GM19397 (cell line): ENCODE data around the gene LIN7A.

Source experiments
- ATAC-seq: cut with Tn5 transposase; IDR thresholded peaks from one replicate; pipeline ENCODE4 v1.9.1; 2021; ENCODE audit warnings: mild to moderate bottlenecking, moderate library complexity; ENCODE audit not compliant: unreplicated experiment

LIN7A gene, protein sequence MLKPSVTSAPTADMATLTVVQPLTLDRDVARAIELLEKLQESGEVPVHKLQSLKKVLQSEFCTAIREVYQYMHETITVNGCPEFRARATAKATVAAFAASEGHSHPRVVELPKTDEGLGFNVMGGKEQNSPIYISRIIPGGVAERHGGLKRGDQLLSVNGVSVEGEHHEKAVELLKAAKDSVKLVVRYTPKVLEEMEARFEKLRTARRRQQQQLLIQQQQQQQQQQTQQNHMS

DNA sequence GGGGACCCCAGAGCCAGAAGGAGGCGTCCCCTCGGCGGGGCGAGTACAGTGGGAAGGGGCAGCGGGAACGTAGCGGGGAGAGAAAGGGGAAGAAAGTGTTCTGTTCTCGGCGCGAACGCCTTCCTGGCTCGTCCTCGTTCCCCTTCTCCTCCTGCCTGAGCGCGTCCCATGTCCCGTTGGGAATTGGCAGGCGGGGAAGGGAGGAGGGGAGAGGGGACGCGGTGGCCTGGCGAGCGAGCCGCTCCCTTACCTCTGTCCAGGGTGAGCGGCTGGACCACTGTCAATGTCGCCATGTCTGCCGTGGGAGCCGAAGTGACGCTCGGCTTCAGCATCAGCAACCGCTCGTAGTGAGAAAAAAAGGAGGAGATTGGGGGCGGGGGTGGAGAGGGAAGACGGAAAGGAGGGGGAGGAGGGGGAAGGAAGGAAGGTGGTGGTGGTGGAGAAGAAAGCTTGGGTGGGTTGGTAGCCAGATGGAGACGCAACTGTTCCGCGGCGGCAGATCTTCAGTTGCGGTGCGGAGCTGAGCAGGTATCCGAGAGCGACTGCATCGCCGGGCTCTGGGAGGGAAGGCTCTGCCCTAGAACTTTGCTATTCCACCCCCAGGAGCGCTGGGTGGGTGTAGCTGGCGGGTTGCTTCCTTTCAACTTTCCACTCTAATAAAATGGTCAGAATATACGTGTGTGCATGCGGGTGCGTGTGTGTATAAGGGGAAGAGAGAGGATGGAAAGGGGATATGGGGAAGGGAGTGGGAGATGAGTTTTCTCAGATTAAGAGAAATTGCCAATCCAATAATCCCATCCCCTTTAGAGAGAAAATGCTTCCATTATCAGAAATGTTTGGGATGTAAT lies at the start of gene LIN7A:
TSS of gene LIN7A (minus strand) at position 544 of the 848 bp plus-strand sequence. CDS start at position 332, 212 bp downstream.
- ATAC-seq, result peak; percentile 16

DNA sequence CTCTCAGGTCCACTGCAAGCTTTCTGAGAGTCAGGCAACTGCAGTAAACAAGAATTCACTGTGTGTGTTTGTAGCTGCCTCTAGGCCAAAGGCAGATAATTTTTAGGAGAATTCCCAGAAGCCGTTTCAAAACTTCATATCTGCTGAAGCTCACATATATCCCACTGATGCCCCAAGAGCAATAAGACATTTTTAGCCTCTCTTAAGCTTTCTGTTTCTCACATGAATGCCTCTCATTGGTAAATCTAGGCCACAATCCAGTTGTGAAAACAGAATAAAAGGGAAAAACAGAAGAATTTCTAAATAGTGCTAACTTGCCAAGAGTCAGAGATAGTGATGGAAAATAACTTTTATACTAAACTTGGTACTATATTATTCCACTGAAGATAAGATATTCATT lies 48.5 kb upstream of the LIN7A start:
- ATAC-seq, result no peak

DNA sequence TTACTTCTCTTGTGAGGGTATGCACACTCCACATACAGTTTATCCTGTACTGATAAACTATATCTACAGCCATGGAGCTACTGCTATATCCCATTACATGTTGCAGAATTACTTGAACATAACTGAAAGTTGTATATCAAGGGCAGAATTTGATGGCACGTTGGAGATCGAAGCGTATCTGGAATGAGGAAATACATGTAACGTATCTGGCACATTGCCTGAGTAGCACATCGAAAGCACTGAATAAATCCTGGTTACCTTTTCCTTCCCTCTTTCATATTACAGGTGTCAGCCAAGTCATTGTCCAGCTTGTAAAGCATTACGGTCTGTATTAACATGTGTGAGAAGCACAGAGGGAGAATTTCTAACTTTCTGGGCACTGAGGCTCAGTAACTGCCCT lies 42.1 kb upstream of the LIN7A start:
- ATAC-seq, result no peak

DNA sequence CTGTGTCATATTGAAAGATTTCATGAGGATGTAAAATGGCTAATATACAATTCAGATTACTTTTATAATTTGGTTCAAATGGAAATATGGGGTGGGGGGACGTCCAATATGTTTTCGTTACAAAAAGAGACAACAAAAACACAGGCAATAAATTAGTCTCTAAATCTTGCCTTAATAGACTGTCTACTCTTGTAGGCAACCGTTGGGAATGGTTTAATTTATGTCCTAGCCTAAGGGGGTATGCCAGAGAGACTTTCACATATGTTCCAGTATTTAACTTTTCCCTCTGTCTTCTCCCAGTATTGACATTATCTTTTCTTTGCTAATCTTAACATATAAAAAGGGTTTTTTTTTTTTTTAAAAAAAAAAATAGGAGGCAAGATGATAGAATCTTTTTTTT lies 41.5 kb upstream of the LIN7A start:
- no peak for ATAC-seq

DNA sequence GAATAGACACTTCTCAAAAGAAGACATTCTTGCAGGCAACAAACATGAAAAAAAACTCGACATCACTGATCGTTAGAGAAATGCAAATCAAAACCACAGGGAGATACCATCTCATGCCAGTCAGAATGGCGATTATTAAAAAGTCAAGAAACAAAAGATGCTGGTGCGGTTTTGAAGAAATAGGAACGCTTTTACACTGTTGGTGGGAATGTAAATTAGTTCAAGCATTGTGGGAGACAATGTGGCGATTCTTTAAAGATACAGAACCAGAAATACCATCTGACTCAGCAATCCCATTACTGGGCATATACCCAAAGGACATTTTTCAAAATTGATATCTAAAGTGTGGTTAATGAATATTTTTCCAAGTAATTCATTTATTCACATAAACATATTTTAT lies 39.6 kb upstream of the LIN7A start:
- no peak for ATAC-seq

DNA sequence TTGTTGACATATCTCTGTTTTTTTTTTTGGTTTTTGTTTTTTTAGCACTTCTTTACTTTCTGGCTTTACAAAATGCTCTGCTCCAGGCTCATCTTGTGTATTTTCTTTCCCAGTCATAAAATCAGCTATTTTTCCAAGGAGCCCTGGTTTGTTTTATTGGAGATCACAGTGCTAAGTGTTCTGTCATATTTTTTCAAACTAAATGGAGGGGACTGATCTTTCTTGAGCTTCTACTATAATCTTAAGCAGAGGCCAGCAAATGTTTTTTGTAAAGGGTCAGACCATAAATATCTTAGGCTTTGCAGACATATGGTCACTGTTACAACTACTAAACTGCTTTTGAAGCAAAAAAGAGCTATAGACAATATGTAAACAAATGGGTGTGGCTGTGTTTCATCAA lies 30.6 kb upstream of the LIN7A start:
- ATAC-seq, result no peak

DNA sequence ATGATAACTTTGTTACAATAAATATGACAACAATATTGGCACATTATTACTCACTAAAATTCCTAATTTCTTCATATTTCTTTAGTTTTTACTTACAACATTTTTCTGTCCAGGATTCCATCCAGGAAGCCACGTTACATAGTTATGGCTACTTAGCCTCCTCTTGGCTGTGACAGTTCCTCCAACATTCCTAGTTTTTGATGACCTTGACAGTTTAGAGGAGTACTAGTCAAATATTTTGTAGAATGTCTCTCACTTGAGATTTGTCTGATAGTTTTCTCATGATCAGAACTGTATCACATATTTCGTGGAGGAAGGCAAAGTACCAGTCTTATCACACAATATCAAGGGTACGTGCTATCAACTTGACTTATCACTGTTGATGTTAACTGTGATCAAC lies 29.8 kb upstream of the LIN7A start:
- ATAC-seq, result no peak

DNA sequence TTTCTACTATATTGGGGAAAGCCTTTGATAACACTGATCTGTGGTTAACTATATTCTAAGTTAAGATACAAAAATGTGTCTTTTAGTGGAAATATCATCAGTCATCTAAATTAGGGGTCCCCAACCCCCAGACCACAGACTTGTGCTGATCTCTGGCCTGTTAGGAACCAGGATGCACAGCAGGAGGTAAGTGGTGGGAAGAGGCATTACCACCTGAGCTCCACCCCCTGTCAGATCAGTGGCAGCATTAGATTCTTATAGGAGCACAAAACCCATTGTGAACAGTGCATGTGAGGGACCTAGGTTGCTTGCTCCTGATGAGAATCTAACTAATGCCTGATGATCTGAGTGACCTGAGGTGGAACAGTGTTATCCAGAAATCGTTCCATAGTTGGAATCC lies 28.3 kb upstream of the LIN7A start:
- ATAC-seq, result no peak

DNA sequence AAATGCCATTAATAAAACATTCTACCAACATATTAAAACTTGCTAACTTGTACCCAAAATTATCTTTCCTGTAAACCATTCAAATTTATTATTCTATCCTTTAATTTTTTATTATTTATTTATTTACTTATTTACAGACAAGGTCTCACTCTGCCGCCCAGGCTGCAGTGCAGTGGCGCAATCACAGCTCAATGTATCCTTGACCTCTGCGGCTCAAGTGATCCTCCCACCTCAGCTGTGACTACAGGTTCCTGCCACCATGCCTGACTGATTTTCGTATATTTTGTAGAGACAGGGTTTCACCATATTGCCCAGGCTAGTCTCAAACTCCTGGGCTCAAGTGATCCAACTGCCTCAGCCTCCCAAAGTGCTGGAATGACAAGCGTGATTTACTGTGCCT lies 20.4 kb upstream of the LIN7A start:
- ATAC-seq, result no peak

DNA sequence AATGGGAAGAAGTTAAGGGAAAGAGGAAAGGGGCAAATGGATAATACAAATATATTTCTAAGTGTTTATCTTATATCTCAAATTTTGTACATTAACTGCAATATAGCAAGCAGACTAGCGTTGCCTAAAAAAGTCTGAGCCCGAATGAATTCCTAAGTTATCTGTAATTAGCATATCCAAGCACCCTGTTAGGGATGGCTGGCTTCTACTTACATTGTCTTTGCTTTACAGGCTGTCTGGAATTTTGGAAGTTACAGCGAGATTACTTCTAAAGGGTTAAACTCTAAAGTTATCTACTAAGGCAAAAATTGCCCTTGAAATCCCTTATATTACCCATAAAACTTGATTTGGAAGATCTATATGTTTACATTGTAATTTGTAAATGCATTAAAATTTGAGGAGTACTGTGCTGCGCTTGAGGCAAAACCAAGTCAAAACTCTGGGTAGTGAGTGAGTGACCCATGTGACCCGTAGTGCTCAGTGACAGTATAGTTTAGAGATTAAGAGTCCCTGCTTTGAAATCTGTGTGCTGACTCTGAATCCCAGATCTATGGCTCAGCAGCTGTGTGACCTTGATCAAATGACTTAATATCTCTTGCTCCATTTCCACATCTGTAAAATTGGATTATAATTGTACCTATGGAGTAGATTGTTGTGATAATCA lies 17.3 kb upstream of the LIN7A start:
- ATAC-seq, result no peak

DNA sequence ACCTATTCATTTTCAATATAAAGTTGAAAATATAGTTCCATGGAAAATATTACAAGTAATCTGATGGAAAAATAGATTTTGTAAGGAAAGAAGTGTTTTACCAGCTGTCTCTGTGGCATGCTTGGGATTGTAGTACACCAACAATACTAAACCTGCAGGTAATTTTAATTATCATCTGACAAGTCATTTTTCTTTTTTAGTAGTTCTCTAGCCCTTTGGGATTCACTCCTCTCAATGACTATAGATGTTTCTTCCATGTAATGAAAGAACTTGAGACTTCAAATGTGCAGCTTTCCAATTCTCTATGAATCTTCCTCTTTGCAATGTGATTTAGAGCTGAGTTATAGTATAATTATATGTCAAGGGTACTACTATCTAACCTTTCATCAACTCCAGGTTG lies 14.7 kb upstream of the LIN7A start:
- no peak for ATAC-seq

DNA sequence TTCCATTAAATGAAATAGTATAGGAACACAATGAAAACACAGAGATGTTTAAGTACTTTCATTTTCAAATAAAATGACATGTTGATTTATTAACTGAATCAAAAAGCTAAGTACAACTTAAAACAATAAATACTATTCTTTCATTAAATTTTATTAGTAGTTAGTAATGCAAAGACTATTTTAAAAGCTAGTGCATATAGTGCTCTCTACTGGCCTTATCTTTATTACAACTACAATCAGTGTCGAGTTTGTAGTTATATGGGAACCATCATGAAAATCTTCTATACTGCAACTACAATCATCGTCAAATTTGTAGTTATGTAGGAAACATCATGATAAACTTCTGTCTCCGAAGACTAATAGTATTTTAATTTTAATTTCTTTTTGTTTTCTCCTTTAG lies 8.9 kb upstream of the LIN7A start:
- ATAC-seq, result no peak

DNA sequence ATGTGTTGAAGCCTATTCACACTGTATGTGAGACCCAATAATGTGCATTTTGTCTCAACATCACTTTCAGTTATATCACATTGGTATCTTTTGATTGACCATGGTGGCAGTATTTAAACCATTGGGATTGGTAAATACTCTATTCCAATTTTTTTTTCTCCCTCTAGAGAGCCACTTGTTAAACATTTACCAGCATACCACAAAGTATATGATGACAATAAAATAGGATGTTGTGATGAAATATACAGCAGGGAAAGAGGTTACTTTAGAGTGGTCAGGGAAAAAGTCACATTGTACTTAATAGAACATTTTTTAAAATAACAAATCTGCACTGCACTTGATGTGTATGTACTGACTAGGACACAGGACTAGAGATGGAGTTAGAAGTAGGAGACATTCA lies 5.6 kb upstream of the LIN7A start:
- ATAC-seq, result no peak

DNA sequence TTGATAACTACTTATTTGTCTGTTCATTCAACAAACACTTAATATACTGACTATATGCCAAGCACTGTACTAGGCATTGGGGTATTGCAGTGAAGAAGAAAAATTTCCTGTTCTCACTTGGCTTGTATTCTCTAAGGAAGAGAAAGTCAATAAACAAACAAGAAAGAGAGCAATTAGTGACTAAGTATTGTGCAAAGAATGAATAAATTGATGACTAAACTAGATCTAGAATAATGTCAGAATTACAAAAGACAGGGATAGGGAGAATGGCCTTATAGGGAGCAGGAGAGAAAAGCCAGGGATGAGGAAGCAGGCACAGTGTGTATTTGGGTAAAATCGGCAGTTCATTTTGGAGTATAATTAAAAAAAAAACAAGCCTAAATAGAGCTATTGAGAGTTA lies 4.2 kb upstream of the LIN7A start:
- ATAC-seq, result no peak

DNA sequence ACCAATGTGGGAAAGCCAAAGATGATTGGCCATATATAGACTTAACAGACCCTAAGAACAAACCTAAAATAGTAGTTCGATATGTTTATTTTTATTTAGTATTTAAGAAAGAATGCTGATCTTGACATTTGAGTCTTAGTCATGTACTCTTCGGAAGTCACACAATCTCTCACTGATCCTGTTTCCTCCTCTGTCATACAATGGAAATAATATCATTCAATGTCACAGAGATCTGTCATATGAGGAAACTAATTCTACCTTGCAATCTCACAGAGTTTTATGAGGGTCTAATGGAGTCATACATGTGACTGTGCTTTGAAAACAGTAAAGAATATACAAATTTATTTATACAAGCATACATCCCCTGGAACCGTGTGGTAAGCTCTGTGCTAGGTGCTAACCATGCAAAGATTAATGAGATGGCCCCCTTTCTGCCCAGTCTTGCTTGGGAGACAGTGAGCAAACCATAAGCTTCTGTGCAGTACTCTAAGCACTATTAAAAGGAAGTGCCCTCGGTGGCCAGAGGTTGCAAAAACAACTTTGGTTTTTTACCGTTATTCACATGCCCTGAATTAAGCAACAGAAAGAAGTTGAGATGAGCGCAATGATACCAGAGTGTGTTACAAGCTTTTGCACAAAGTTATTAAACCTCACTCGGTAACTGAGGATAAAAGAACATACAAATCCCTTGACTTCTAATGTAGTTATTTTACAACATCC lies 1.7 kb upstream of the LIN7A start:
- peak; percentile 20 for ATAC-seq

DNA sequence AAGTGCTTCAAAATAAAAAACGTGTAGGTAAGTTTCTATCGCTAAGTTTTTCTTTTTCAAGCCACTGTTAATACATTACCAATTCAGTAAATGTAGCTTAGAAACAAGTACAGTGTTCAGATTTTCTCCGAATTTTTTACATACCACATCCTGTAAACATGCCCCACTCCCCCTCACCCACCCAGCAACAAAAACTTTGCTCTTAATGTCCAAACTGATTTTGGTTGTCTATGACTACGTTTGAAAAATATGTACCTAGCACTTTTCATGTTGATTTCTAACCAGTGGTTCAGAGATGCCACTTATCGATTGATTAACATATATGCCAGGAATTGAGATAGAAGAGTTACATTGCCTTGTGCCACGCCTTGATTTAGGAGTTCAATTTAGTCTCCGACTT lies 663 bp upstream of the LIN7A start:
- ATAC-seq, result no peak

DNA sequence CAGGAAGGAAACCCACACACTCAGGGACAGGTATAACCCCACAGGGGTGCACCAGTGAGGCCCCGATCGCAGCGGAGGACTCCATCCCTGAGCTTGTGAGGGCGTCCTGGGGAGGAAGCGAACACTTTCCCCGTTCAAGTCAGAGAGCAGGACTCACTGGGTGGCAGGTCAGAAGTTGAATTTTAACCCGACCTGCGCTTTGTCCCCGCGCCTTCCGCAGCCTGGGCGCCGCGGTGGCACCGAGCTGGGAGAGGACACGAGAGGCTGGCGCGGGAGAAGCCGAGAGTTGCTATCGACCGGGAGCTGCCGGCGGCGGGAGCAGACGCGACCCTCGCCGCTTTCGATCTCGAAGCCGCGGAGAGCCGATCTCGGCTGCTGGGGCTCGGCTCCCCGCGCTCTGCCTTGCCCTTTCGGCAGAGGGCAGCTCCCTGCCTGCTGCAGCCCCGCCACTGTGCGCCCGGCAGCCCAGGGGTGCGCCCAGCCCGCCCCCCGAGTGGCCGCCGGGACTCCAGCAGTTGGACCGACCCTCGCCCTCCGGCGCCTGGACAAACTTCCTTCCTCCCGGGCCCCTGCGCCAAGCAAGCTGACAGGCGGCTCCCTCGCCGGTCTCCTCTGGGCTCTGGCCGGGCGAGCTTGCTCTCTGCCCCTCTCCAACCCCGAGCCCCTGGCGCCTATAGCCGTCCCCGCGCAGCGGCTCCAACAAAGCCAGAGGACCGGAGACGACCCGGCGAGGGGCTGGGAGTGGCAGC lies 918 bp downstream of the LIN7A start:
- peak; percentile 52 for ATAC-seq

DNA sequence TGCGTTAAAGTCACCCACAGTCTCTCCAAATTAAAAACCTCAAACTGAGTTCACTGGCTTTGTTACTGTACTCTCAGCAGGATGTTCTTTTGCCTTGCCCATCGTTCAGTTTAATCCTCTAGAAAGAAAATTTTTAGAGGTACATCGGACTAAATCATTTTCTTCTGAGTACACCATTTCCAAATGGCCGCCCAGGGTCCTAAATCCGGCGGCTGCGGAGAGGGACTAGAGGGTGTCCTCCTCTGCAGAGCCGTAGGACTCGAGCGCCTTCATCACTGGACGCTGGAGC lies 1.4 kb downstream of the LIN7A start:
- no peak for ATAC-seq

DNA sequence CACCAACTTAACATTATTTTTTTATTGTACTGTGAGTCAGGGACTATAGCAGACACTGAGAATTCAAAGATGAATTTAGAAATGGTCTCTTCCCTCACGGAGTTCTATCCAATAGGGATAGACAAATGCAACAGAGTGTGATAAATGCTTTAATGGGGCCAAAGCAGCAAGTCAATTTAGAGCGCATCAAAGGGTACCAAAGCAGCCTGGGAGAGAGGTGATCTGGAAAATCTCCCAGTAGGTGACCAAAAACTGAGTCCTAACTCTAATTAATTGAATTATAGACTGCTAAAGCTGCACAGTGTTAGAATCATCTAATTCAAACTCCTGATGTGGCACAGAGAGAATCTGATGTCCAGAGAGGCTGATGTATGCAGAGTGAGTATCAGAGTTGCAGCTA lies 2.6 kb downstream of the LIN7A start:
- no peak for ATAC-seq

DNA sequence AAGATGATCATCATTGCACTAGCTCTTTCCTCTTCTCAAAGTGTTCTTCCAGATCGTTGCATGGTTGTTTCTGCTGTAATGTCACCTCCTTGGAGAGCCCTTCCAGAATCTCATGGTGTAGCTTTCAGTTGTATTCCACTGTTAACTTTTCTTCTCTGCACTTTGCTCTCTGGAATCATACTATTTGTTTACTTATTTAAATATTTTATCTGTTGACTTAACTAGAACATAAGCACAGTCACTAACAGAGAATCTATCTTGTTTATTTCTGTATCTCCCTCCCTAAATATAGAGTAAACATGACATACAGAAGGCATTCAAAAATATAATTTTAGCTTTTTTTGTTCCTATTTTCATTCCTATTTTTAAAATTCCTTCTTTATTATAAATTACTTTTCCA lies 11.8 kb downstream of the LIN7A start:
- ATAC-seq, result no peak

DNA sequence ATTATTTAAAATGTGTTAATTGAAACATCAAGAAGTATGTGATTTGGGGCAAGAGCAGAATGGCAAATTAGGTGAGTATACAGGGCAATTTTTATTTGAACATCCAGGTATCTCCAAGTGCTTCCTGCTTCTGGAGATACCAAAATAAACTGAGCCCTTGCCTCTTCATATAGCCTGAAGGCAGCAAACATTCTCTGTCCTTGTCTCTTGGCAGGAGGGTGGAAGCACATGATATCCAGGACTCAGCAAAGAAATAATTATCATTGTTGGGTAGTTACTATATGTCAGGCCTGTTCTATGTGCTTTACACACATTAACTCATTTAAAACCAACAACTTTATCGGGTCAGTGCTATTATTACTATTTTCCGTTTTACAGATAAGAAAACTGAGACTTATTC lies 12.5 kb downstream of the LIN7A start:
- ATAC-seq, result no peak
